ENCODE measurements around the gene LIN52.
A peak's percentile ranks its signal among the peaks of the same experiment; 100 is the strongest.

Gene LIN52

DNA sequence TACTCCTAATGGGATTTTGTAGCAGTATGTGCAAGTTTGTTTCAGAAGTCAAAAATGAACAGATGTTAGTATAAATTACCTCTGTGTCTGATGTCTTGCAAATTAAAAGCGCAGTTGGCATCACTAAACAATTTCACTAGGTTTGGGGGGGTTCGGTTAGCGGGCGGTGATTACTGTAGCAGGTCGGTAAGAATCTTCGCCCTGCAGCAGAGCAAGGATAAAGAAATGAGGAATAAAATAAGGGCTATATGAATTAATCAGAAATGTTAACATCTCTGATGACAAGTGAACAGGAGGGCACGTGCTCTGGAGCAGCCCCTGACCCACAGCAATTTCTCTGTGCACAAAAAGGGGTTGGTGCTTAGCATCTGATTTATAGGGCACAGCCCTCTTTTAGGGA is 110.9 kb downstream of the LIN52 start:
- DNase-seq, result no peak

DNA sequence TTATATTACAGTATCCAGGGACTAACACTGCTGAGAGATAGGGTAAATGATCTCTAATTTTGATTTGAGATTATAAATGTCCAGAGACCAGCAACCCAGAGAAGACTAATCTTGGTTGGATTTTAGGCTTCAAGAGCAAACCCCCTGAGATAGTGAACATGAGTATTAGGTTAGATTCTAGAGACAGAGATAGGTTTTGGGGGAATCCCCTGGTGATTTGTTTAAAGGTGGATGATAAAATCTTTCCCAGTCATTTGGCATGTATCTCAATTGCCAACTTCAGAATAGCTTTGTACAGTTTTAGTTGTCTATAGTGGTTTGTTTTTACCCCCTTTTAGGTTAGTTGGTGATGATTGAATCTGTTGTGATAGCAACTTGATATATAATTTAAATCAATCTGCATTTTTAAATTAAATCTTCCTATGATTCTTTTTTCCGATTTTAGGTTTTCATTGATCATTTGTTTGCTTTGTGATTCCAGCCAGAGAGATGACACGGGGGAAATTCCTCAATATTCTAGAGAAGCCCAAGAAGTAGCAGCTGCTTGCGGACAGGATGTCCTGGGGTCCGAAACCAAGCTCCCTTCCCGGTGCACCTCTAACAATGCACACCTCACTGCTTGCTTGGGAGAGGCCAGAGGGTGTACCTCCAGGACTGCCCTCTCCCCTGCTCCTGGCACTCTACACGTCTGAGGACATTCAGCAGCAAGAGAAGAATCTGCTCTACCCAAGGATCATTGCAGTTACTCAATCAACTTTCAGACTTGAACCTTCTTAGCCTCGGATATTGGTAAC is 113.9 kb downstream of the LIN52 start:
- DNase-seq, result no peak

GRCh38 chr14:74202113-74202512 is 117.4 kb downstream of the LIN52 start:
- no peak for DNase-seq

- DNase-seq, result no peak
These were observed 118.9 kb downstream of the LIN52 start for GRCh38 chr14:74203639-74204038.

GRCh38 chr14:74204491-74204890 is 119.7 kb downstream of the LIN52 start:
- DNase-seq, result no peak

DNA sequence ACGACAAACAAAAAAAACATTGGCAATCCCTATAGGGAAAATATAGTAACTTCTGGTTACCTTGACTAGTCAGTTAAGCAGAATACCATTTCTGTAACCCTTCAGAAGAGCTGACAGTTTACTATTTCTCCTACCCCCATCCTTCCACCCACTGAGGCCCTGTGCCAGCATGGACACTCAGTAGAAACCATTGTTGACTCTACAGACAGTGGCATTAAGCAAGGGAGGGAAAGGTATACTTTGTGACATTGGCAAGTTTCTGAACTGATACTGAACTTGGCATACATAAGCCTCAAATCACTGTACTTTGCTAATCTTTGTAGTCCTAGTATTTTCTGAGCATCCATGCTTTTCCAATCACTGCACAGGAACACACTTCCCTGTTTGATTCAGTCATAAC is 121.1 kb downstream of the LIN52 start:
- no peak for DNase-seq

- no peak for DNase-seq
These were observed 123.2 kb downstream of the LIN52 start for GRCh38 chr14:74207943-74208342.

GRCh38 chr14:74208642-74209041 is 123.9 kb downstream of the LIN52 start:
- DNase-seq, result no peak

- DNase-seq, result no peak
These were observed 127.3 kb downstream of the LIN52 start for GRCh38 chr14:74211945-74212580.

- no peak for DNase-seq
These were observed 129.4 kb downstream of the LIN52 start for GRCh38 chr14:74213907-74214803.

DNA sequence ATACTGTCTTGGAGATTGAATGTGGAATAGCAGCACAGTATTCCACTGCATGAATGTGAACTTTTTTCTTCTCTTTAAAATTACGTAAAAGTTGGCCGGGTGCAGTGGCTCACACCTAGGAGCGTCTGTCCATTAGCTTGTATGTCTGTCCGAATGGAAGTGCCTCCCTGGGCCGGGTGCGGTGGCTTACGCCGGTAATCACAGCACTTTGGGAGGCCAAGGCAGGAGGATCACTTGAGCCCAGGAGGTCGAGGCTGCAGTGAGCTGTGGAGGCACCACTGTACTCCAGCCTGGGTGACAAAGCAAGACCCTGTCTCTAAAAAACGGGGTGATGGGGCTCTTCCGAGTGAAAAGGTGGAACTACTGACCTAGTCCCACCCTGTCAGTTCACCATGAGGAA is 131.9 kb downstream of the LIN52 start:
- no peak for DNase-seq

GRCh38 chr14:74217672-74218448 is 133.1 kb downstream of the LIN52 start:
- peak; percentile 50 for DNase-seq

DNA sequence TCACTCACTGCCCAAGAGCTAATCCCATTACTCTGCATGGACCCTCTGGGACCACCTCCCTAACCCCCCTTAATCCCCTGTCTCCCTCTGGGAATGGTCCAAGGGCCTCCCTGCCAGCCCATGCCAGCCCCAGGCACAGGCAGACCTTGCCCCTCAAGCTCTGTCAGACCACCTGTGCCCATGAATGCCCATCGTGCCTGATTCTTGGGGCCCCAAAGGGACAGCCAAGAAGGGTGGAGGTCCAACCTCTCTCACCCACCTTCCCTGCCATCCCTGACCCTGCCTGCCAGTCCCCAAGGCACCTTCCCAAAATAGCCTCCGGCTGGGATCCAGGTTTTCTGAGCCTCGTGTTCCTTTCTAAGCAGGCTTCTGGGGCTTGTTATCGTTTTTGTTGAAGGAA is 133.7 kb downstream of the LIN52 start:
- DNase-seq, result no peak

GRCh38 chr14:74219277-74220205 is 134.8 kb downstream of the LIN52 start:
- no peak for DNase-seq

GRCh38 chr14:74220991-74221390 is 136.2 kb downstream of the LIN52 start:
- no peak for DNase-seq

- no peak for DNase-seq
These were observed 137.0 kb downstream of the LIN52 start for GRCh38 chr14:74221741-74222140.

GRCh38 chr14:74223016-74223415 is 138.3 kb downstream of the LIN52 start:
- no peak for DNase-seq

GRCh38 chr14:74231784-74232183 is 147.0 kb downstream of the LIN52 start:
- no peak for DNase-seq

- DNase-seq, result no peak
These were observed 150.3 kb downstream of the LIN52 start for GRCh38 chr14:74235017-74235416.

- DNase-seq, result no peak
These were observed 152.7 kb downstream of the LIN52 start for GRCh38 chr14:74237441-74237840.

GRCh38 chr14:74238974-74239847 is 154.5 kb downstream of the LIN52 start, which contains the start of gene VSX2:
VSX2 (plus strand) TSS chr14:74239449; CDS start chr14:74239562, 113 bp downstream.
- DNase-seq, result no peak

Measured in DMS79 (cell line).